Measurements from ENCODE around the gene BTBD18. TPM values are rescaled to one million over a fixed set of nuclear protein-coding genes. Genes with fewer than 3 reads are reported as not detected.

Gene BTBD18
- total and polyA plus RNA-seq, 2 of the 13 experiments (the other 11 are each of a cell fraction or from before 2014, with no cell fraction given) = not detected

- TF ChIP-seq ZNF580 (CRISPR knock-in tag; IDR thresholded peaks at IDR 0.05; ENCODE audit: borderline replicate concordance, low read depth) = 0 out of 2 replicates have a peak, but pooled peaks have one; percentile 42
- no peak for TF ChIP-seq ZBTB40 (IDR thresholded peaks at IDR 0.05)
- TF ChIP-seq ZBTB40 (CRISPR knock-in tag; IDR thresholded peaks at IDR 0.05) = no peak
- TF ChIP-seq, protein P1, sequence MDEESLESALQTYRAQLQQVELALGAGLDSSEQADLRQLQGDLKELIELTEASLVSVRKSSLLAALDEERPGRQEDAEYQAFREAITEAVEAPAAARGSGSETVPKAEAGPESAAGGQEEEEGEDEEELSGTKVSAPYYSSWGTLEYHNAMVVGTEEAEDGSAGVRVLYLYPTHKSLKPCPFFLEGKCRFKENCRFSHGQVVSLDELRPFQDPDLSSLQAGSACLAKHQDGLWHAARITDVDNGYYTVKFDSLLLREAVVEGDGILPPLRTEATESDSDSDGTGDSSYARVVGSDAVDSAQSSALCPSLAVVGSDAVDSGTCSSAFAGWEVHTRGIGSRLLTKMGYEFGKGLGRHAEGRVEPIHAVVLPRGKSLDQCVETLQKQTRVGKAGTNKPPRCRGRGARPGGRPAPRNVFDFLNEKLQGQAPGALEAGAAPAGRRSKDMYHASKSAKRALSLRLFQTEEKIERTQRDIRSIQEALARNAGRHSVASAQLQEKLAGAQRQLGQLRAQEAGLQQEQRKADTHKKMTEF (CRISPR knock-in tag; IDR thresholded peaks at IDR 0.05) = no peak
- no peak for TF ChIP-seq DZIP1 (CRISPR knock-in tag; IDR thresholded peaks at IDR 0.05)
- no peak for TF ChIP-seq NCOR1 (IDR thresholded peaks at IDR 0.05; ENCODE audit: borderline replicate concordance, low read length)
- TF ChIP-seq MEF2D (CRISPR knock-in tag; IDR thresholded peaks at IDR 0.05) = no peak
- TF ChIP-seq, protein P2, sequence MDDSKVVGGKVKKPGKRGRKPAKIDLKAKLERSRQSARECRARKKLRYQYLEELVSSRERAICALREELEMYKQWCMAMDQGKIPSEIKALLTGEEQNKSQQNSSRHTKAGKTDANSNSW (CRISPR knock-in tag; IDR thresholded peaks at IDR 0.05; ENCODE audit: borderline replicate concordance) = no peak
- no peak for TF ChIP-seq TBP (CRISPR knock-in tag; IDR thresholded peaks at IDR 0.05)
- TF ChIP-seq MXI1 (IDR thresholded peaks at IDR 0.05; ENCODE audit: borderline replicate concordance, low read depth, low read length) = no peak
- TF ChIP-seq DDIT3 (CRISPR knock-in tag; IDR thresholded peaks at IDR 0.05) = no peak
- peak; percentile 62; the same call in 1 of the 2 replicates for TF ChIP-seq SOX5 (CRISPR knock-in tag; IDR thresholded peaks at IDR 0.05; ENCODE audit: borderline replicate concordance)
- TF ChIP-seq SALL1 (CRISPR knock-in tag; IDR thresholded peaks at IDR 0.05) = 0 out of 2 replicates have a peak, but pooled peaks have one; percentile 25
- no peak for TF ChIP-seq ZNF776 (CRISPR knock-in tag; IDR thresholded peaks at IDR 0.05)
- peak; percentile 58; the same call in 1 of the 2 replicates for TF ChIP-seq BCL6 (CRISPR knock-in tag; IDR thresholded peaks at IDR 0.05)
- TF ChIP-seq ZNF777 (CRISPR knock-in tag; IDR thresholded peaks at IDR 0.05) = 0 out of 2 replicates have a peak, but pooled peaks have one; percentile 7
- no peak for TF ChIP-seq JUND (CRISPR knock-in tag; IDR thresholded peaks at IDR 0.05)
These were observed 27.7 kb upstream of the BTBD18 start (continued) for GRCh38 chr11:57779276-57779675.

All from HepG2 (cell line).